ENCODE results near the gene C6orf47.
A peak's percentile ranks its signal among the peaks of the same experiment; 100 is the strongest.

Gene C6orf47

DNA sequence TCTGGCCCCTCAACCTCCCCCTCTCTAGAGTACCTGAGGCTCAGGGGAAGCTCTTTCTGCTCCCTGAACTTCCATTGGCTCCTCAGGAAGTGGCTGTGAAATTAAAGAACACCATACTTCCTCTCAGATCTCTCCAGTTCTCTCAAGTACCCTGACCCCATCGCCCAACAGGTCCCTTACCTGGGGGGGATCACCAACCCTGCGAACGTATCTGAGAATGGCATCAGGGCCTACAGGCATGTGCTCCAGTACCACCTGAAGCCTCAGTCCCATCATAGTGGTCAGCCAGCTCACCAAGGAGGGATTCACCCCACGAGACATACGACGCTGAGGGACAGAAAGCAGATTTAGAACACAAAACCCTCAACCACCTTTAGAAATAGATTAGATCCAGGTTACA, 20.0 kb downstream of the C6orf47 start:
- TF ChIP-seq CTCF (IDR thresholded peaks at IDR 0.05; ENCODE audit: low read depth, low read length), result no peak
- H3K4me3 ChIP-seq (replicated peaks in 1 of 2; ENCODE audit: low read depth in 2 of 2, low read length in 2 of 2), result no peak overlapping the region
- DNase-seq (ENCODE audit: low read depth in 2 of 2), result no peak

DNA sequence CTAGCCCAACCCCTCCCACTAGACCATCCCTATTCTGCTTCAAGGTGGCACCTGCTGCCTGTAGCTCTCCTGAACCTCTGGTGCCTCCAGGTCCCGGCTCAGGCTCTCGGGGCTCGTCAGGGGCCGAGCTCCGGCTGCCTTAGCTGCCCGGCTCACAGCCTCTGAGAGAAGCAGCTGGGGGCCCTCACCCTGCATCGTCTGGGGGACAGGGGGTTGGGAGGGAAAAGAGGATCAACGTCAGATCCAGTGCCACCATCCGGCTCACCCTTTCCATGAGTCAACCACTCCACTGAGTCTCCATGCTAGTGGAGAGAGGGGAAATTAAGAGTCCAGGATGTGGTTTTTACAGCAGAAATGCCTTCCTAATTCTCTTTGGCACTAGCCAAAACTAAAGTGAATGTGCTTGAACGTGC, 21.1 kb downstream of the C6orf47 start:
- H3K4me3 ChIP-seq (replicated peaks in 1 of 2; ENCODE audit: low read depth in 2 of 2, low read length in 2 of 2), result no peak overlapping the region
- DNase-seq (ENCODE audit: low read depth in 2 of 2), result peak in 1 of 2 donors; percentile 61

DNA sequence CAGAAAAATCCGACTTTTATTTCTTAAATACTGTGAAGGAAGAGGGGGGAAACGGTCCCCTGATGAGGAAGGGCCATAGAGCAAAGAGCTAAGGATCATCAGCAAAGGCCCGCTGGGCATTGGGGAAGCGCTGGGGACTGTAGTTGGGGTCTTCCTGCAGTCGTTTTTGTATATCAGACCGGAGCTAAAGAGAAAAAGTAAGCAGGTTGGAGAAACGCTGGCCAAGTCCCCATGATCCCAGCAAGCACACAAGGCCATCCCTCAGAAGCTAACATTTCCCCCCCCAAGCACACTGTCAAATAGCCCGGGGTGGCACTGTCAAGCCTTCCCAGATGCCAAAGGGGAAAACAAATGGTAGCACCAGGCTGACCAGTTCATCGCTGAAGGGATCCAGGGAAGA, 21.5 kb downstream of the C6orf47 start:
- no peak overlapping the region for H3K4me3 ChIP-seq (replicated peaks in 1 of 2; ENCODE audit: low read depth in 2 of 2, low read length in 2 of 2)
- no peak for TF ChIP-seq CTCF (IDR thresholded peaks at IDR 0.05; ENCODE audit: low read depth, low read length)
- no peak for DNase-seq (ENCODE audit: low read depth in 2 of 2)

More for the DNA sequence above, 21.1 kb downstream of the C6orf47 start:
- TF ChIP-seq CTCF (IDR thresholded peaks at IDR 0.05; ENCODE audit: low read depth, low read length), result no peak

DNA sequence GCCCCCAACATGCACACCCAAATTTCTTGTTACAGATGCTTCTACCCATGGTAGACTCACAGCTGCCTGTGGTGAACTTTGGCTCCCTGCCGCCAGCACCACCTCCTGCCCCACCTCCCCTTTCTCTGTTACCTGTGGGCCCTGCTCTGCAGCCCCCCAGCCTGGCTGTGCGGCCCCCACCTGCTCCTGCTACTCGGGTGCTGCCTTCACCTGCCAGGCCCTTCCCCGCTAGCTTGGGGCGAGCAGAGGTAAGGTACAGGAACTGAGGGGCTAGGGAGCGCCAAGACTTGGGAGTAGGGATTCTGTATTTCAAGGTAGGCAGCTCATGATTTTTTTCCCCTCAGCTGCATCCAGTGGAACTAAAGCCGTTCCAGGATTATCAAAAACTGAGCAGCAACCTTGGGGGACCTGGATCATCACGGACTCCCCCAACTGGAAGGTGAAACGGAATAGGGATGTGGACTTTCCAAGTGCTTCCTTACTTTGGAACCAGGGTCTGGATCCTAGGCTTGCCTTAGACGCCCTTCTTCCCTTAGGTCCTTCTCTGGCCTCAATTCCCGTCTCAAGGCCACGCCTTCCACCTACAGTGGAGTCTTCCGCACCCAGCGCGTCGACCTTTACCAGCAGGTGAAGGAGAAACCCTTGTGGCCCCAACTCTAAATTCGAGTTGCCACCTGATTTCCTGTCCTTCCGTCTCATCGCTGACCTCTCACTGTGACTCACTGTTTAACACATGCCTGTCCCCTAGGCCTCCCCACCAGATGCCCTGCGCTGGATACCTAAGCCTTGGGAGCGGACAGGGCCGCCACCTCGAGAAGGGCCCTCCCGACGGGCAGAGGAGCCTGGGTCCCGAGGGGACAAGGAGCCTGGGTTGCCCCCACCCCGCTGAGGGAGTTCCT, 23.6 kb downstream of the C6orf47 start:
- no peak for DNase-seq (ENCODE audit: low read depth in 2 of 2)
- TF ChIP-seq CTCF (IDR thresholded peaks at IDR 0.05; ENCODE audit: low read depth, low read length), result no peak
- H3K4me3 ChIP-seq (replicated peaks in 1 of 2; ENCODE audit: low read depth in 2 of 2, low read length in 2 of 2), result no peak overlapping the region

GRCh38 chr6:31634969-31635575, 25.5 kb downstream of the C6orf47 start:
- DNase-seq (ENCODE audit: low read depth in 2 of 2), result no peak
- no peak overlapping the region for H3K4me3 ChIP-seq (replicated peaks in 1 of 2; ENCODE audit: low read depth in 2 of 2, low read length in 2 of 2)

GRCh38 chr6:31634131-31634530, 26.4 kb downstream of the C6orf47 start:
- no peak for DNase-seq (ENCODE audit: low read depth in 2 of 2)
- TF ChIP-seq CTCF (IDR thresholded peaks at IDR 0.05; ENCODE audit: low read depth, low read length), result no peak
- no peak overlapping the region for H3K4me3 ChIP-seq (replicated peaks in 1 of 2; ENCODE audit: low read depth in 2 of 2, low read length in 2 of 2)

More at GRCh38 chr6:31634969-31635575, 25.5 kb downstream of the C6orf47 start:
- TF ChIP-seq CTCF (IDR thresholded peaks at IDR 0.05; ENCODE audit: low read depth, low read length), result no peak

All from cardiac fibroblast (primary cell).